Right lobe of liver (tissue), 6 donors: ENCODE results near the gene GRAMD2B. TPM values are rescaled to one million over a fixed set of nuclear protein-coding genes. Genes with fewer than 3 reads are reported as not detected.

Experiments
- ATAC-seq, 4 donors: fragments of 200-7000 bp; cut with Tn5 transposase; one replicate each; pipeline ENCODE4 v1.9.1; 2020; ENCODE audit warnings: mild to moderate bottlenecking in 4 of 4, moderate library complexity in 4 of 4
- DNase-seq, 3 donors: peaks; one replicate each; pipeline ENCODE4 v3.0.0-alpha.2; 2020
- H3K27ac ChIP-seq, 3 donors: fragments of 200-600 bp; one replicate each; pipeline ENCODE4 v1.8.0; 2022
- H3K27me3 ChIP-seq, 2 donors: fragments of 200-600 bp; one replicate each; pipeline ENCODE4 v1.8.0; 2022
- H3K36me3 ChIP-seq, 4 donors: fragments of 200-600 bp; sonication (generic) in 1 of 4; one replicate each; pipeline versions ENCODE4 v1.5.1 to v1.8.0; 2017 to 2022; ENCODE audit warnings: control low read depth in 1 of 4
- H3K4me1 ChIP-seq, 4 donors: fragments of 200-600 bp; sonication (generic) in 1 of 4; one replicate each; pipeline versions ENCODE4 v1.5.1 to v1.8.0; 2017 to 2022; ENCODE audit warnings: control low read depth in 1 of 4
- H3K4me3 ChIP-seq, 3 donors: fragments of 200-600 bp; one replicate each; pipeline ENCODE4 v1.8.0; 2022
- H3K9me3 ChIP-seq, 4 donors: fragments of 200-600 bp; sonication (generic) in 1 of 4; one replicate each; pipeline versions ENCODE4 v1.5.1 to v1.8.0; 2017 to 2022; ENCODE audit warnings: control low read depth in 1 of 4
- POLR2A ChIP-seq: fragments of 450-650 bp; IDR thresholded peaks from one replicate; pipeline ENCODE4 v1.6.1; 2017; ENCODE audit warnings: antibody characterized with exemption, mild to moderate bottlenecking
- WGBS: methylation state at CpG from one replicate; pipeline ENCODE4 v1.1.6; 2018; ENCODE audit warnings: low coverage, low lambda C conversion rate; ENCODE audit not compliant: insufficient coverage; ENCODE audit errors: missing lambda C conversion rate; 5-methylcytosine and 5-hydroxymethylcytosine counted together
- intact Hi-C, 2 donors: fragments of 100-400 bp; cut with DNase I; formaldehyde crosslinking; loops; one replicate each; pipeline versions ENCODE4 v1.11.2 to v1.14.1; 2022
- total RNA-seq, 6 experiments: library from RNA; depleted of rRNA in 2 of 6; stranded (reverse); fragments of >200 nt in 2 of 6; fragmentation: NEBNext Ultra II Directional in 3 of 6; extraction: Animal tissue kit (Norgen Biotek cat#: 25700) in 3 of 6; gene quantifications; one replicate each; pipeline versions ENCODE4 v1.1.0 to v1.2.4, GENCODE V29; 2016 to 2023
- TF ChIP-seq, protein P1 (sequence below), 4 donors: fragments of 200-600 bp in 3 of 4; fragments of 450-650 bp in 1 of 4; IDR thresholded peaks; one replicate each; pipeline versions ENCODE4 v1.5.1 to v1.8.0; 2016 to 2022; ENCODE audit warnings: antibody characterized with exemption in 4 of 4, mild to moderate bottlenecking in 2 of 4
- donor health status: DM: no; HTN: yes; CAD: no.
- donor health status: DM: no; HTN: no; CAD: no.
- donor health status: DM: no; HTN: no; CAD: no.
- donor health status: DM: no; HTN: yes; CAD: no.
- donor health status: DM: no; HTN: yes; CAD: no.

The GRAMD2B gene
- total RNA-seq, 6 experiments from 2014 or later = 9.9 to 26.4 (median 18.3) TPM

DNA sequence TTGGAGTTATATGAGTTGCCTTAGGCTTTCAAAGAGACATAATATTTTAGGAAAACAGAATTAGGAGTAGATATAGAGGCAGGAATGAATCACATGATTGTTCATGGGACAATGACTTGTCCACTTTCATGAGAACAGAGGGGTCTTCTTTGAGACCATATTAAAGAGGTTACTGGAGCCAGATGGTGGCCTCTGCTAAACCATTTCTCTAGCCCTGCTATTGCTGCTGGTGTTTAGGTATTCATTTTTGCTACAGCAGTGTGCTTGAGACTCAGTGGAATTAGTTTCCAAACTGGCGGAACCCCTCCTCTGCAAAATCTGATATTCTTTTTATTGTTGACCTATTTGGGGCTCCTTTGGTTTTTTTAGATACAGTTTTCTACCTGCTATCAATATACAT, 31.3 kb downstream of the GRAMD2B start:
- ATAC-seq (no peak), DNase-seq (no peak)
- Histone ChIP-seq H3K27me3 (no peaks in the 10 kb centered on the region), H3K27ac (no peak overlapping the region), H3K9me3 (no peaks in the 10 kb centered on the region), H3K4me3 (no peak overlapping the region), H3K4me1 (no peaks in the 10 kb centered on the region), H3K36me3 (no peaks in the 10 kb centered on the region)
- 89% methylated on average over 1 of the region's 1 CpG for WGBS
- TF ChIP-seq, protein P1, sequence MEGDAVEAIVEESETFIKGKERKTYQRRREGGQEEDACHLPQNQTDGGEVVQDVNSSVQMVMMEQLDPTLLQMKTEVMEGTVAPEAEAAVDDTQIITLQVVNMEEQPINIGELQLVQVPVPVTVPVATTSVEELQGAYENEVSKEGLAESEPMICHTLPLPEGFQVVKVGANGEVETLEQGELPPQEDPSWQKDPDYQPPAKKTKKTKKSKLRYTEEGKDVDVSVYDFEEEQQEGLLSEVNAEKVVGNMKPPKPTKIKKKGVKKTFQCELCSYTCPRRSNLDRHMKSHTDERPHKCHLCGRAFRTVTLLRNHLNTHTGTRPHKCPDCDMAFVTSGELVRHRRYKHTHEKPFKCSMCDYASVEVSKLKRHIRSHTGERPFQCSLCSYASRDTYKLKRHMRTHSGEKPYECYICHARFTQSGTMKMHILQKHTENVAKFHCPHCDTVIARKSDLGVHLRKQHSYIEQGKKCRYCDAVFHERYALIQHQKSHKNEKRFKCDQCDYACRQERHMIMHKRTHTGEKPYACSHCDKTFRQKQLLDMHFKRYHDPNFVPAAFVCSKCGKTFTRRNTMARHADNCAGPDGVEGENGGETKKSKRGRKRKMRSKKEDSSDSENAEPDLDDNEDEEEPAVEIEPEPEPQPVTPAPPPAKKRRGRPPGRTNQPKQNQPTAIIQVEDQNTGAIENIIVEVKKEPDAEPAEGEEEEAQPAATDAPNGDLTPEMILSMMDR (IDR thresholded peaks at IDR 0.05) = no peak
- intact Hi-C loops = no loop called here

DNA sequence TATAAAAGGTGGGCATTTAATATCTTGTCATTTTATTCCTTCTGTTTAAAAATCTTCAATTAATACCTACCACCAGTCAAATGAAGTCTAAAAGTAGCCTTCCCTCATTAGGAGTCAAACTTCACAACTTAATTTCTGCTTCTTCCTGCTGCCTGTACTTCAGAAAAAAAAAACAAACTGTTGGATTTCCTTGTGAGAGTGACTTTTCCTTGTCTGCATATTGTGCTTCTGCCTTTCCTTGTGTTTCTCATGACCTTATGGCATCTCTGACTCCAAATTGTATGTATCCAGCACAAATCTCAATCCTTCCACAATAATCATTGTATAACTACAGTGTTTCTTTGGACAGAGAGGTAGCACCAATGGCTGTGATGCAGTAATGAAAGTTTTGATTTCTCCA, 32.1 kb downstream of the GRAMD2B start:
- Histone ChIP-seq H3K27me3 (no peaks in the 10 kb centered on the region), H3K36me3 (no peaks in the 10 kb centered on the region), H3K4me3 (no peak overlapping the region), H3K27ac (no peak overlapping the region), H3K9me3 (no peaks in the 10 kb centered on the region), H3K4me1 (no peaks in the 10 kb centered on the region)
- DNase-seq (no peak), ATAC-seq (no peak)
- intact Hi-C loops = no loop called here
- no peak for TF ChIP-seq POLR2A
- TF ChIP-seq, protein P1 (IDR thresholded peaks at IDR 0.05) = no peak

DNA sequence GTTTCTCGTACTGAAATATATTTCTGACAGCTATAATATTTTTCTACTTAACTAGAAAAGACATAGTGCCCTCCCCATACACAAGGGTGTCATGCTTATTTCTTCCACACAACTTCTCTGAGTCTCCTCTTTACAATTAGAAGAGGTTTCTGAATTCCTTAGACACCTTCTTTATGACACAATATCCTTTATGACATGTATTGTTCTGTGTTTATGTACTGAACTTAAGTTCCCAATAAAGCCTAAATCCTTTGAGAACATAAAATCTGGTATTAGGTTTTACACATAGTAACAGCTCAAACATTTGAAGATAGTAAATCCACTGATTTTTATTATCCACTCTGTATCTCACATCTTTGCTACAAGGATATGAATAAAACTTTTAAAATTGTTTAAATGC, 32.5 kb downstream of the GRAMD2B start:
- no peak for DNase-seq
- Histone ChIP-seq H3K9me3 (no peaks in the 10 kb centered on the region), H3K4me3 (no peak overlapping the region), H3K36me3 (no peaks in the 10 kb centered on the region), H3K4me1 (no peaks in the 10 kb centered on the region), H3K27ac (no peak overlapping the region), H3K27me3 (no peaks in the 10 kb centered on the region)
- no peak for ATAC-seq
- TF ChIP-seq, protein P1 (IDR thresholded peaks at IDR 0.05) = no peak
- TF ChIP-seq POLR2A = no peak
- WGBS = 90% methylated on average over 1 of the region's 1 CpG
- intact Hi-C loops = no loop called here

DNA sequence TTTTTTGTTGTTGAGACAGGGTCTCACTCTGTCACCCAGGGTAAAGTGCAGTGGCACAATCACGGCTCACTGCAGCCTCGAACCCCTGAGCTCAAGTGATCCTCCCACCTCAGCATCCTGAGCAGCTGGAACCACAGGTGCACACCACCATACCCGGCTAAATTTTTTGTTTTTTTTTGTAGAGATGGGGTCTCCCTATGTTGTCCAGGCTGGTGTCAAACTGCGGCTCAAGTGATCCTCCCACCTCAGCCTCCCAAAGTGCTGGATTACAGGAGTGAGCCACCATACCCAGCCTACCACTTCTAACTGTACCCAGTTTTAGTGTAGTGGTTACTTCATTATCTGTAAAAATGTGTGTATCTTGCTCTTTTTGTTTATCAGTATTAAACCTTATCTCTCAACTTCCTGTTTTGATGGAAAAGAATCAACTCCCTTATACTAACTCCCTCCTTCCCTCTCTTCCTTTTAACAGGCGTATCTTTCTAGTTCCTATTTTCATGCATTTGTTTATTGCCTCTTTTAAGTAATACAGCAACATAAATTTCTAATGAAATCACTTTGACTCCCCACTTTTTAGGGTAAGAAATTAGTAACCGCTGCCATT, 33.1 kb downstream of the GRAMD2B start:
- DNase-seq = no peak
- TF ChIP-seq, protein P1 (IDR thresholded peaks at IDR 0.05) = no peak
- no peak for TF ChIP-seq POLR2A
- WGBS = 64% methylated on average over 6 of the region's 6 CpGs
- H3K9me3 ChIP-seq = no peaks in the 10 kb centered on the region
- H3K4me1 ChIP-seq = peaks cover 0 to 6% (median under 1%) of the 10 kb centered on the region in 4 donors
- ATAC-seq = no peak
- H3K27ac ChIP-seq = no peak overlapping the region
- no peaks in the 10 kb centered on the region for H3K27me3 ChIP-seq
- H3K4me3 ChIP-seq = no peak overlapping the region
- H3K36me3 ChIP-seq = no peaks in the 10 kb centered on the region
- intact Hi-C loops = no loop called here

DNA sequence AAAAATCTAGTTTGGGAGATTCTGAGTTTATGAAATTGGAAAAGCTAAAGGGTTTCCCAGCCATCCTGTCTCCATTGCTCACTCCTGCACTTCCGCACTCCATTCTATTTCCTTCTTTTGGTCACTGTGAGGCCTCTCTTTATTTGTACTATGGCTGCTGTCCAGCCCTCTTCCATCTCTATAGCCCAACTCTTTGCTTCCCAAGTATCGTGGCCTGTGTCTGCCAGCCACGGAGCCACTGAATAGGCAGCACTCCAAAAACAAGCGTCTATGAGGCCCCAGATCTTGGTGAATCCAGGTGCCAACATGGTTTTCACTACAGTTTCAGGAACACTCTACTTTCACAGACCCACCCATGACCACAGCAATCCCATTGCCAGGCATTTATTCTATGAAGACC, 37.2 kb downstream of the GRAMD2B start:
- no peak for DNase-seq
- no peak overlapping the region for H3K27ac ChIP-seq
- intact Hi-C loops = no loop called here

More for the DNA sequence above, 37.2 kb downstream of the GRAMD2B start:
- Histone ChIP-seq H3K4me1 (peaks cover 0 to 18% (median 7%) of the 10 kb centered on the region in 4 donors), H3K9me3 (no peaks in the 10 kb centered on the region), H3K4me3 (no peak overlapping the region), H3K36me3 (peaks cover 0 to 2% (median under 1%) of the 10 kb centered on the region in 4 donors), H3K27me3 (no peaks in the 10 kb centered on the region)
- WGBS = 100% methylated on average over 2 of the region's 4 CpGs
- ATAC-seq = peak in 1 of 4 donors; percentile 5
- TF ChIP-seq, protein P1 (IDR thresholded peaks at IDR 0.05) = no peak
- TF ChIP-seq POLR2A = no peak
